GM19324 (cell line): Measurements from ENCODE around the gene NCBP2.
"Not testable (repeated sequence)": the region's sequence is repeated elsewhere in the genome, so short reads cannot be mapped to it uniquely, and the experiment has no call there.

ENCODE experiments used
- ATAC-seq: cut with Tn5 transposase; IDR thresholded peaks from one replicate; pipeline ENCODE4 v1.9.1; 2021; ENCODE audit warnings: mild to moderate bottlenecking, moderate library complexity; ENCODE audit not compliant: unreplicated experiment, low FRiP score

Gene NCBP2

DNA sequence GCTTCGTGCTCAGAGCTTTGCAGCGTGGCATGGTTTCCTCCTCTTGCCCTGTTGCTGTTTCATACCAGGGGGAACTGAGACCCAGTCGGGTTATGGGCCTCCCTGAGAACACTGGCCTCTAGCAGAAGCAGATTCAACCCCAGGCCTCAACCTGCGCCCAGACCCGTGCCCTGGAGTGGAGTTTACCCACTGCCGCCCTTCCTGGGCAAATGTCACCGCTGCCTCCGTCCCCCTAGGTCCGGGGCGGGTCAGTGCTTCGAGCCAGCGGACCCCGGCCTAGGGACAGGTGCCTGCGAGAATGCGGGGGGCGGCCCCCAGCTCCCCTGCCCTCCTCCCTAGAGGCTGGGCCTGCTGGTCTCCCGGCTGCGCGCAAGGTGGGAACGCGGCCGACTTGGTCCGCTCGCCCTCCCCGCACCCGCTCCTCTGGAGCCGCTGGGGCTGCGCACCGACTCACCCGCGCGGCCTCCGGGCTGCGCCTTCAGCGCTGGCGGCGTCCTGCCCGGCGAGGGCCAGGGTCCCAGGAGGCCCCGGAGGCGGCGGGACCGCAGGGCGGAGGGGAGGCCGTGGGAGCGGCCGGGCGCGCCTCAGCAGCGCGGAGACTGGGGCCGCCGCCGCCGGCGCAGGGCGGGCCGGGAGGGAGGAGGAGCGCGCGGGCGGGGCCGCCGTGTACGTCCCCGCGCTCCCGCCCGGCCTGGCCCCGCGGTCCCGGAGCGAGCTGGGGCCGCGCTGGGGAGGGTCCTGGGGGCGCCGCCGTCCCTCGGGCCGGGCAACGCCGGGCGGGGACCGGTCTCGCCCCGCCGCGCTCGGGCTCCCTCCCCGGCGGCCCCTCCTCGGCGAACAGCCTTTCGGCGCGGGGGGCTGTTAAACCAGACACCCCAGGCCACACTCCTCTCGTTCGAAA, 26.2 kb upstream of the NCBP2 start, which contains the start of gene PIGZ:
TSS of gene PIGZ (minus strand) at position 601 of the 901 bp plus-strand sequence. CDS start 16,802 bp downstream, outside the sequence.
- peak; percentile 55 for ATAC-seq

DNA sequence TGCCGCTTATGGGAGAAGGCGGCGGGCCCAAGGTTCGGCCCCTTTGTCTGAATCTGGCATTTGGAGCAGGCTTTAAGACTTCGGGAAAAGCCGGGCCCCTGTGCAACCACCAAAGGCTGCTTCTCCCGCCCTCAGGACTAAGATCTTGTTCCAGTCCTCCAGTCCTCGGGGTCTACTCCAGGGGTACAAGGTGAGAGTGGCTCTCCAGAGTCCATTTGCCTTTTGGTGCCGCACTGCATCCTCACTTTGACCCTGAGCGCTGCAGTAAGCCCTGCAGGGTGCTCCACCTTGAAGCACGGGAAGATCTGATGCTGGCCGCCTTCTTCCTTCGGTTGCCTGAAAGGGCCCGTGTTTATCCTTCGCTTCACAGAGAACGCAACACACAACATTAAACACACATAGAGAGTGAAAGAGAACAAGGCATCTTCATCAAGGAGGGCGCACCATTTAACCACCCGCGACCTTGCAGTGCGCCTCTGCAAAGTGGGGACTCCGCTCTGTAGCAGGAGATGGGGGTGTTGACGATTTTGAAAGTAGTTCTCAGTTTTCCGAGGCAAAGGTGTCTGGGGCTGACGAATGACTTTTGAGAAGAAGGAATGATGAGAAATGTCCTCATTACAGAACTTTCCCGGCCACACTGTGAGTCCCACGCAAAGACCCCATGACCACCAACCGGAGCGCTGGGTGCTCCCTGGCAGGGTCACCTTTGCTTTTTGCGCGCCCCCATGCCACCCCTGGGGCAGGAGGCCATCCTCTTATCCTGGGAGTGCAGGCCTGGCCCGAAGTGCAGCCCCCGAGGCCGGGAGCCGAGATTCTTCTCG, 25.3 kb upstream of the NCBP2 start:
- ATAC-seq = no peak

DNA sequence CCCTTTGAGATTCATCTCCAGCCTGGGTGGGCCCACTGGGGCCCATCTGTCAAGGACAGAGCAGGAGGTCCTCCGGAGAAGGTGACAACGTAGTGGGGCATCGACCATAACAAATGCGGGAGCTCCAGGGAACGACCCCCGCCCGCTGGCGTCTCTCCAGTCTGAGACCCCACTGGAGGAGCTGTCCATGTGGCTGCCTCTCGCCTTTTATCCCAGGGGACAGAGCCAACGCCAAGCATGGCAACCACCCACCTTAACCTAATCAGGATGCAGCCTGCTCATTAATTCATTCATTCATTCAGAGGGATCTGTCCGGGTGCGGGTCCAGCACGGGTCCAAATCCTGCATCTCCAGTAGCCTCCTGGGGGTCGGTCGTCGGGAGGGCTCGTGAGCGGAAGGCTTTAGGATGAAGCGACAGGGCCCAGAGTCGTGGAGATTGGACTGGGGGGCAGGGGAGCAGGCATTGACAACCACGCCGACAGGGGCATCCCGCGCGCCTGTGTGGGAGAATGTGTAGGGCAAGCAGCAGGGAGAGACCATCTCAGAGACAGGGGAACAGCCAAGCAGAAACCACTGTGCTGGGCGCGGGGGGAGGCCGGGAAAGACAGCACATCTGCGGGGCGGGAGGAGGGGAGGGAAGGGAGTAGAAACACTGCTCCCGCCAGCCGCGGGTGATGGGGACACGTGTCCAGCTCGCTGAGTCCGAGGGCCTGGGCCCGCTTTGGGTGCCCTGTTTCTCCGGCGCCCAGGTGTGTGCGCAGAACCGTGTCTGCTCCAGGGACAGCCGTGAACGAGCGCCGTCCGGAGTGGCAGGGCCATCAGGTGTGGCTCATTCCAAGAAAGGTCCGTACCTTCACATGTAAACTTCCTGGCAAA, 24.4 kb upstream of the NCBP2 start:
- no peak for ATAC-seq

DNA sequence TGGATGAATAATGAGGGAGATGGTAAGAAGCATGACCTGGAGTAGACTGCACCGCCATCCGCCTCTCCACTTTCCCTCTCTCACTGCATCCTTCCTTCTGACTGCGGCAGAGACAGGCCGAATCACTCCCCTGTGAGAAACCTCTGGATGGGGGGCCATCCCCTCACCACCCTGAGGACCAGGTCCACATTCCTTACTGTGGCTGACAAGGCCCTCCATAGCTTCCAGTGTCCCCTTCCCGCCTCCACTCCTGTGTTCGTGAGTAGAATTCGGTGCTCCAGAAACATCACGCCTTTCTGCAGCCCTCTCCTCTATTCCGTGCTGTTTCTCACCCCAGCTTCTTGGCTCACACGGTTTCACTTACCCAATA, 23.5 kb upstream of the NCBP2 start:
- no peak for ATAC-seq

DNA sequence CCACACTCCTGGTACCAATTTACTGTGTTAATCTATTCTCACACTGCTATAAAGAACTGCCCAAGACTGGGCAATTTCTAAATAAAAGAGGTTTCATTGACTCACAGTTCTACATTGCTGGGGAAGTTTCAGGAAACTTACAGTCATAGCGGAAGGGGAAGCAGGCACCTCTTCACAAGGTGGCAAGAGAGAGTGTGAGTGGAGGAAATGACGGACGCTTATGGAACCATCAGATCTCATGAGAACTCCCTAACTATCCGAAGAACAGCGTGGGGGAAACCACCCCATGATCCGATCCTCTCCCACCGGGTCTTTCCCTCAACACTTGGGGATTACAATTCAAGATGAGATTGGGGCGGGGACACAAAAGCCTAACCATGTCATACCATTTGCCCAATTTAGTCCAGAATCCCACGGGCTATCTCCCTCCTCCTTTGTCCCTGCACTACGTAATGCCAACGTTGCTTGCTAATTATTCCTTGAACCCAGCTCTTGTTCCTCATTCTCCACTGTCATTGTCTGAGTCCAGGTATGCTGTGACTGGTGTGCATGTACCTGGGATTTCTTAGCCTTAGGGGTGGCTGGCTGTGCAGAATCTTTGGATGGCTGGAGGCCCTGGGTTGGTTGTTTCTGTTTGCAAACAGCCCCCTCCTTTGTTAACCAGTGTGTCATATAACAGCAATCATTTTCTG, 22.9 kb upstream of the NCBP2 start:
- no peak for ATAC-seq

DNA sequence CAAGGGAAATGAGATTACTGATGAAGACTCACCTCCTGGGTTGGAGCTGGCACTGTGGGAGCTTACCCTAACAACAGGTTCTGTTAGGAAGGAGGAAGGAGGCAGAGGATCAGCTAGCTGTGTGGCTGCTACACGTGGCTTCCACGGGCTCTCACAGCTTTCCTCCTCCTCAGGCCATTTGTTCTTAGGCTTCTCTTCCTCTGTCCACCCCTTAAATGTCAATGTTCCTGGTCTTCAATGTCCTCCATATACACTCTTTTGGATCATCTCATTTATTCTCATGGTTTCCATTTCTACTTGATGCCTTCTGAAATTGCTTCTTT, 21.3 kb upstream of the NCBP2 start:
- no peak for ATAC-seq

DNA sequence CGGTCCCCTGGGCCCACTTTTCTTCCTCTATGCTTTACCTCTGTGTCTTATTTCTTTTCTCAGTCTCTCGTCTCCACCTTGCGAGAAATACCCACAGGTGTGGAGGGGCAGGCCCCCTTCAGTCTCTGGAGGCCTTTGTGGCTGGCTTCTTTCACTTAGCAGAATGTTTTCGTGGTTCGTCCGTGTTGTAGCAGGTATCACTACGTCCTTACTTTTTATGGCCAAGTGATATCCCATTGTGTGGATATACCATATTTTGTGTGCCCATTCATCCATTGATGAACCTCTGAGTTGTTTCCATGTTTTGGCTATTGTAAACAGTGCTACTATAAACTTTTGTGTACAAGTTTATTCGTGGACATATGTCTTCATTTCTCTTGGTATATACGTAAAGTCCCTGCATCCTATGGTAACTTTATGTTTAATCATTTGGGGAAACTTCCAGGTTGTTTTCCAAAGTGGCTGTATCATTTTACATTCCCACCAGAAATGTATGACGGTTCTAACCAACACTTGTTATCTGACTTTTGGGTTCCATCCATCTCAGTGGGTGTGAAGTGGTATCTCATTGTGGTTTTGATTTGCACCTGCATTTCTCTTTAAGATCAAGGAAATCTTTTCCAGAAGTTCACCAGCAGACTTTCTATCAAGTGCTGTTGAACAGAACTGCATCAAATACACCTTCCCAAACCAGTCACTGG, 20.8 kb upstream of the NCBP2 start:
- no peak for ATAC-seq

DNA sequence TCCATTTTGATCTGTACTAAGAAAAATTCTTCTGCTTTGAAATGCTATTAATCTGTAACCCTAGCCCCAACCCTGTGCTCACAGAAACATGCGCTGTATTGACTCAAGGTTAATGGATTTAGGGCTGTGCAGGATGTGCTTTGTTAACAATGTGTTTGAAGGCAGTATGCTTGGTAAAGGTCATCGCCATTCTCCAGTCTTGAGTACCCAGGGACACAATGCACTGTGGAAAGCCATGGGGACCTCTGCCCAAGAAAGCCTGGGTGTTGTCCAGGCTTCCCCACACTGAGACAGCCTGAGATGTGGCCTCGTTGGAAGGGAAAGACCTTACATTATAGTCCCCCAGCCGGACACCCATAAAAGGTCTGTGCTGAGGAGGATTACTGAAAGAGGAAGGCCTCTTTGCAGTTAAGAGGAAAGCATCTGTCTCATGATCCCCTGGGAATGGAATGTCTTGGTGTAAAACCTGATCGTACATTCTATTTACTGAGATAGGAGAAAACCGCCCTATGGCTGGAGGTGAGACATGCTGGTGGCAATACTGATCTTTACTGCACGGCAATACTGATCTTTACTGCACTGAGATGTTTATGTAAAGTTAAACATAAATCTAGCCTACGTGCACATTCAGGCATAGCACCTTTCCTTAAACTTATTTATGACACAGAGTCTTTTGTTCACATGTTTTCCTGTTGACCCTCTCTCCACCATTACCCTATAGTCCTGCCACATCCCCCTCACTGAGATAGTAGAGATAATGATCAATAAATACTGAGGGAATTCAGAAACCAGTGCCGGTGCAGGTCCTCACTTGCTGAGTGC, 20.0 kb upstream of the NCBP2 start:
- ATAC-seq = no peak

DNA sequence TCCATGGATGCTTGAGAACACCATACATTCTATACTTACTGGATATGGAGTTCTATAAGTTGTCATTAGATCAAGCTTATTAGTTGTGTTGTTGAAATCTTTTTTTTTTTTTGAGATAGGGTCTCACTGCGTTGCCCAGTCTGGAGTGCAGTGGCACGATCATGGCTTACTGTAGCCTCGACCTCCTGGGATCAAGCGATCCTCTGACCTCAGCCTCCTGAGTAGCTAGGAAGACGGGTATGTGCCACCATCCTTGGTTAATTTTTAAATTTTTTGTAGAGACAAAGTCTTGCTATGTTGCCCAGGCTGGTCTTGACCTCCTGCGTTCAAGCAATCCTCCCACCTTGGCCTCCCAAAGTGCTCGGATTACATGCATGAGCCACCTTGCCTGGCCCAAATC, 12.5 kb upstream of the NCBP2 start:
- ATAC-seq = no peak

DNA sequence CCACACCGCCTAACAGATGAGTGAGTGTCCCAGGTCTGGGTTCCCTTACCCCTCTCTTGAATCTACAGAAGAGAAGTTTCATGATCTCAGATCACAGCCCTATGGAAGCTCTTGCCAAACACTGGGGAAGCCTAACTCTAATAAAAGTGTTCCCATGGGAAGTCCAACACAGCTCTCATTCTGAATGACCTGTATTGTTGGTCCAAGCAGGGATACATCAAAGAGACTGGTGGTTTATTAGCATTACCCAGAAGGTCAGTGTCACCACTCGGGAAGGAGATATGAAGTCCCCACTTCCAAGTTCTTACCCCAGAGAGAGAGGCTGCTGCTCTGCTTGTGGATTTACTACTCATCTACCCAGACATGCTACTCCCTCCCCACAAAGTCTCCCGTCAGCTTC, 9.0 kb upstream of the NCBP2 start:
- no peak for ATAC-seq

DNA sequence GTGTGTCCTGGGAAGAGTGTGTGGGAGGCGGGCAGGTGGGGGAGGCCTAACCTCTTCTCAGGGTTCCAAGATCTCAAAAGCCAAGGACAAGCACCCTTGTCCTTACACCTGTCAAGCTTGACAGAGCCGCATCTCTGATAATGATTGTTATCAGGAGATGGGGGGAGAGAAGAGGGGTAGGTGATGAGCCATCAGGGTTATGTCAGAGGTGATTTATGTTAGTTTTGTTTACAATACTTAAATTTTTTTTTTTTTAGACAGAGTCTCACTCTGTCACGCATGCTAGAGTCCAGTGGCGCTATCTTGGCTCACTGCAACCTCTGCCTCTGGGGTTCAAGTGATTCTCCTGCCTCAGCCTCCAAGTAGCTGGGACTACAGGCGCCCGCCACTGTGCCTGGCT, 7.4 kb upstream of the NCBP2 start:
- ATAC-seq = no peak

DNA sequence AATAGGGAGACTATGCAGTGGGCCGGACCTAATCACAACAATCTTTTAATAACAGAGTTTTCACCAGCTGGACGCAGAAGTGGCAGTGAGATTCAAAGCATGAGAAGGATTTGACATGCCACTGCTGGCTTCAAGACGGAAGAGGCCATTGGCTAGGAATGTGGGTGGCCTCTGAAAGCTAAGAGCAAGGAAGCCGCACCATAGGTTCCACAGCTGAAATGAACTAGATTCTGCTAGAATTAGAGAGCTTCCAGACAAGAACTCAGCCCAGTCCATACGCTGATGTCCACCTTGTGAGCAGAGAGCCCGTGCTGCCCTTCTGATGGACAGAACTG, 6.9 kb upstream of the NCBP2 start:
- no peak for ATAC-seq

DNA sequence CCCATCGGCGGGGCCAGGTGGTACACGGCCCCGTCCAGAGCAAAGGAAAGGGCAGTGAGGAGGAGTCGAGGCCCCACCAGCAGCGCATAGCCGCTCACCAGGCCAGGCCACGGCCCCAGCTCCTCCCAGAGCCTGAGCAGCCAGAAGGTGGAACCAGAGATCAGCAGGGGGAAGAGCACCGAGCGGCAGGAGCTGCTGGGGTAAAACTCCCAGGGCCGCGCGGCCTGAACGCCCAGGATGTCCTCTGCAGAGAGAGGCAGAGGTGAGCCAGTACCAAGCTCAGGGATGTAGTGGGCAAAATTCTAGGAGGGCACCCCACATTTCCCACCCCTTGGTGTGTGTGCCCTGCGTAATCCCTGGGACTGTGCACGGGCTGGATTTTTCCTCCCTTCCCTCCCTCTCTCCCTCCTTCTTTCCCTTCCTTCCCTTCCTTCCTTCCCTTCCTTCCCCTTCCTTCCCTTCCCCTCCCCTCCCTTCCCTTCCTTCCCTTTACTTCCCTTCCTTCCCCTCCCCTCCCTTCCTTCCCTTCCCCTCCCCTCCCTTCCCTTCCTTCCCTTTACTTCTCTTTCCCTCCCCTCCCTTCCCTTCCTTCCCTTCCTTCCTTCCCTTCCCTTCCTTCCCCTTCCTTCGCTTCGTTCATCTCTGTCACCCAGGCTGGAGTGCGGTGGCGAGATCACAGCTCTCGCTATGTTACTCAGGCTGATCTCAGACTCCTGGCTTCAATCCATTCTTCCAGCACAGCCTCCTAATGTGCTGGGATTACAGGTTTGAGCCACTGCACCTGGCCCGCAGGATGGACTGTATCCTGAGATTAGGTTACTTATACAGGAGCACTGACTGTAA, 6.3 kb upstream of the NCBP2 start:
- ATAC-seq = no peak

DNA sequence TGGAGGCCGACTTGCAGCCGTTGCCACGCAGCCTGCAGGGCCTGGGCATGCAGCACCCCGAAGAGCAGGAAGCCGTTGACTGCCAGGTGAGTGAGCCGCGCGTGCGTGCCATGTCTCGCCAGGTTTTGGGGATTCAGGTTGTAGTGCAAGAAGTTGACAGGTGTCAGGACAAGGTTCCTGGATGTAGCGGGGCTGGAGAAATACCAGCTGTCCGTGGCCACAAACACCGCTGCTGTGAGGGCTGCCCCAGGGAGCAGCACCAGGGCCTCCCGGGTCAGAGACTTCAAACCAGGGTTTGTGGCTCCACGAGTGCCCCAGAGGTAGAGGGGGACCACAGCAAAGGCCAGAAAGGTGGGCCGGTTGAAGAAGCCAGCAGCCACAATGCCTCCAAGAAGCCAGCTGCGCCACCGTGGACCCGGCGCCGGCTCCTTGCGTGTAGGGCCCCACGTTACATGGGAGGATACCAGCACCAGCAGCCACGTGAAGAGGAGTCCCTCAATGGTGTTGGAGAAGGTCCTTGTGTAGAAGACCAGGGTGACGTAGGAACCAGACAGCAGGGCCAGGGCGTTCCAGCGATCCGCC, 5.6 kb upstream of the NCBP2 start:
- no peak for ATAC-seq

DNA sequence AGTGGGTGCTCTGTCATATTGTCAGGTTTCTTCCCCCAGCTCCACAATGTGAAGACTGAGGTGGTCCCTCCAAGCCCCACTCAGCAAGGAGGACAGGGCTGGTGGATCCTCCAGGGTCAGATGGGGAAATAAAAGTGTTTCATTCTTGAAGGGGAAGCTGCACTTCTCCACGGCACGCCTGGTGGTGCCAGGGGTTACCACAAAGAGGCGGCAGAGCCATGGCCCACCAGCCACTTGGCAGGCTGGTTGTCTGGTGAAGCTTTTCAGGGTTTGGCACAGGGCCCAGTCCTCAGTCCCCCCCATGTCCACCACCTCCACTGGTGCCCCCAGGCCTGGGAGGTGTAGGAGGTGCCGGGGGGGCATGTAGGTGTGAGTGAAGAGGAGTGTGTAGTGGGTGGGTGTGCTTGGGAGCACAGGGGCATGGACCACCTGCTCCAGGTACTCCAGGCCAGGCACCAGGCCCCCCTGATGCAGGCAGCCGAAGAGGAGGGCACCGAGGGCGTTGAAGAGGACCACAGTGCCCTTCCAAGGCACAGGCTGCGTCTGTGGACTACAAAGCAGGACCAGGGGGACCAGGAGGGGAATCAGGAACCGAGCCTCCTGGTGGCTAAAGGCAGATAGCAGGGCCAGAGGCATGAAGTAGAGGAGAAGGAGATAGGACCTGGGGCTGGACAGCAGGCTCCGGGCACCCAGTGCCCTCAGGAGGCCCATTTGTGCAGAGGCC, 5.0 kb upstream of the NCBP2 start:
- ATAC-seq = no peak

DNA sequence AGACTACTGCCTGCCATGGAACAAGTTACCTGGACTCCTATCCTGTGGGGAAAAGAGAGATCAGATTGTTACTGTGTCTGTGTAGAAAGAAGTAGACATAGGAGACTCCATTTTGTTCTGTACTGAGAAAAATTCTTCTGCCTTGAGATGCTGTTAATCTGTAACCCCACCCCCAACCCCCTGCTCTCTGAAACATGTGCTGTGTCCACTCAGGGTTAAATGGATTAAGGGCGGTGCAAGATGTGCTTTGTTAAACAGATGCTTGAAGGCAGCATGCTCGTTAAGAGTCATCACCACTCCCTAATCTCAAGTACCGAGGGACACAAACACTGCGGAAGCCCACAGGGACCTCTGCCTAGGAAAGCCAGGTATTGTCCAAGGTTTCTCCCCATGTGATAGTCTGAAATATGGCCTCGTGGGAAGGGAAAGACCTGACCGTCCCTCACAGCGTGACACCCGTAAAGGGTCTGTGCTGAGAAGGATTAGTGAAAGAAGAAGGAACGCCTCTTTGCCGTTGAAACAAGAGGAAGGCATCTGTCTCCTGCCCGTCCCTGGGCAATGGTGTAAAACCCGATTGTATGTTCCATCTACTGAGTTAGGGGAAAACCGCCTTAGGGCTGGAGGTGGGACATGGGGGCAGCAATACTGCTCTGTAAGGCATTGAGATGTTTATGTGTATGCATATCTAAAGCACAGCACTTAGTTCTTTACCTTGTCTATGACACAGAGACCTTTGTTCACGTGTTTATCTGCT, 1.9 kb upstream of the NCBP2 start:
- ATAC-seq = not testable (repeated sequence)
